AG09319 (cell line): Measurements from ENCODE around the gene POLK.
A peak's percentile ranks its signal among the peaks of the same experiment; 100 is the strongest.

ENCODE experiments used
- DNase-seq: peaks from one replicate; pipeline ENCODE4 v3.0.0-alpha.2; 2010; ENCODE audit warnings: low read depth; ENCODE audit errors: extremely low read depth
- CTCF ChIP-seq: IDR thresholded peaks from 2 replicates; pipeline ENCODE4 v1.5.1; 2011; ENCODE audit warnings: low read depth, mild to moderate bottlenecking, inconsistent platforms, low read length, moderate library complexity

The POLK gene

DNA sequence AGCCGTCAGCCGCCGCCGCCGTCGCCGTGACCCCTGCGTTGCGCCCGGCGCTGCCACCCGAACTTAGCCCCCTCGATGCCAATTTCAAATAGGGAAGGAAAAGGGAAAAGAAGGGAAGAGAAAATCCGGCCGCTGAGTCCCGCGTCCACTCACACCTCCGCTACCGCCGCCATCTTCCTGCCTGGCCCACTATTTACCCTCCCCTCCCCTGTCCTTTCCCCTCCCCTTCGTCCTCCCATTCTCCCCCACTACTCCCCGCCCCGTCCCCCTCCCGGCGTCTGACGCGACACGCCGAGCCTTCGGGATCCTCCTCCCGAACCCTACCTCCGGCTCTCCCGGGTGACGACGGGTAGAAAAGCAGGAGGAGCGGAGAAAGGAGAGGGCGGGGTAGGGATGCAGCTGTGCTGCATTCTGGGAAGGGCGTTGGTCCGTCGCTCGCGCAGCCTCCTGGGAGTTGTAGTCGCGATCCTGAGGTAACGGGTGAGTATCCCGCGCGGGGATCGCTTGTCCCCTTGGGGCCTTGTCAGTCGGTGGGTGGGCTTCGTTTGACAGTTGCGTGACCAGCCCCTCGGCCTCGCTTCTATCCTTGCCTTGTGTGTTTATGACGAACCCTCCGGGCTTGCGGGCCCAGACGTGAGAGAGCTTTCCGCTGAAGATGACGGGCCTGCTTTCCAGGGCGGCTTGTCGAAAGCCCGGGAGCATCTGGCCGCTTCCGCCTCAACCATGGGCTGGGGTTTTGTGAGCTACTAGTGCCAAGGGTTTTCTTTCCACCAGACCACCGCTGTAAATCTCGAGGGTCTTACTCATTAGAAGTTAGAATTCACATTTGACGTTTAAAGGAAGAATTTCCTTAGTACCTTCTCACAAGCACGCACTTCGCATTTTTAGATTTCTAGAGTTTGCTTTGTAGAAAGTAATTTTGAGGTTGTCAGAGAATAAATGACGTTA lies at the start of gene POLK, which contains the start of gene CERT1:
TSS of gene POLK (plus strand) at position 457 of the 948 bp plus-strand sequence.
TSS of gene CERT1 (minus strand) at position 195 of the 948 bp plus-strand sequence. CDS start 422 bp downstream, outside the sequence.
- peak; percentile 94 for DNase-seq
- no peak for TF ChIP-seq CTCF

DNA sequence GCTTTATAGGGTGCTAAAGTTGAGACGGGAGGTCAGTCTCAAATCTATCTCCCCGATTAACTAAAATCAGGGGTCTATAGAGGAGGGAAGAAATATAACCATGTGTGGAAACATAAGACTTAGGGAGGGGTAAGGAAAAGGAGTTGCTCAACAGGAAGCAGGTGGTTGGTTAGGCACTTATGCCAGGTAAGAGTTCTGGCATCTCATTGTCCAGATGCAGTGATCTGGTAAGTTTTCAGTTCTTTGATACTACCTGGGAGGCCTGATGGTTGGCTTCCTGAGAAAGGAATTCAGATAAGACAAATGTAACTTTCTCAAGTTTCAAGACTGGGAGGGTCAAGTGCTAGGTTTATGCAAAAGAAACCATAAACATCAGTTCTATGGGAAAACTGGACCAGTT lies 48.0 kb upstream of the POLK start:
- TF ChIP-seq CTCF = no peak
- DNase-seq = no peak

GRCh38 chr5:75465480-75465879 lies 46.2 kb upstream of the POLK start:
- DNase-seq = no peak
- TF ChIP-seq CTCF = no peak

DNA sequence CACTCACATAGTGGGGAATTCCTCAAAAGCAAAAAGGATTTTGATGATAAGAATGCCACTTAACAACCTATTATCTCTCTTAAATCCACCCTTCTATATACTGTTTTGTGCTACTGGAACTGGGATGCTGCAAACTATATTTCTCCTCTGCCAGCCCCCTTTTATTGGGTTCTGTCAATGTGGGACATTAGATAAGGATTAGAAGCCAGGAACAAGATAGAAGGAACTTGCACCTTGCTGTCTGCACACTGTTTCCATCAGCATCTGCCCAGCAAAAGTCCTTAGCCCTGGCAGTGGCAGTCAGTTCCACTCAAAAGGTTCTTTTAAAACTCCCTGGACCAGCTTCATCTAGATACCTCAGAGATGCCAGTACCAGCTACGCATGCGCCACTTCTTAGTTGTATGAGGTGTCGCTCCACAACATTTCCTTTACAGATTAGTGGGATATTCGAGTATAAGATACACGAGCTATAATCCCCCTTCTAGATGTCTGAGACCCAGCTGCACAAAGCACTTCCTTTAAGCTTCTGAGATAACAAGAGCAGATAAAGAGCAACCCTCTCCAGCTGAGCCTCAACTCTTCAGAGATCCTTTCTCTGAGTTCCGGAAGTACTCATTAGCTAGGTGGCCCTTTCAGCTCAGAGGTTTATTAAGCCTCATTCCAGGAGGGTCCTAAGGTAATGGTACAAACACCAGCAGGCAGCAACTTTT lies 45.5 kb upstream of the POLK start:
- TF ChIP-seq CTCF = no peak
- DNase-seq = no peak

GRCh38 chr5:75468593-75468992 lies 43.1 kb upstream of the POLK start:
- no peak for DNase-seq
- TF ChIP-seq CTCF = no peak

GRCh38 chr5:75469017-75469416 lies 42.7 kb upstream of the POLK start:
- no peak for TF ChIP-seq CTCF
- DNase-seq = no peak

GRCh38 chr5:75471193-75471592 lies 40.5 kb upstream of the POLK start:
- no peak for TF ChIP-seq CTCF
- DNase-seq = no peak
